Aorta (tissue), 5 donors: ENCODE data around the gene C5orf46. TPM values are rescaled to one million over a fixed set of nuclear protein-coding genes. Genes with fewer than 3 reads are reported as not detected.

Experiments
- ATAC-seq: fragments of 200-7000 bp; cut with Tn5 transposase; one replicate; pipeline ENCODE4 v1.9.1; 2022; ENCODE audit warnings: moderate library complexity; ENCODE audit not compliant: low FRiP score
- DNase-seq, 2 donors: peaks; one replicate each; pipeline ENCODE4 v3.0.0-alpha.2; 2020
- H3K27ac ChIP-seq, 2 donors: one replicate each; pipeline ENCODE4 v1.5.1; 2013; ENCODE audit warnings: low read length in 2 of 2, mild to moderate bottlenecking in 2 of 2, moderate library complexity in 2 of 2, control low read depth in 1 of 2, inconsistent platforms in 1 of 2, low read depth in 1 of 2
- H3K27me3 ChIP-seq, 2 donors: one replicate each; pipeline ENCODE4 v1.6.1; 2013; ENCODE audit warnings: control low read depth in 1 of 2, low read length in 1 of 2, mild to moderate bottlenecking in 1 of 2, moderate library complexity in 1 of 2; ENCODE audit not compliant: insufficient read depth in 2 of 2, control insufficient read depth in 1 of 2
- H3K36me3 ChIP-seq, 2 donors: one replicate each; pipeline ENCODE4 v1.6.1; 2013; ENCODE audit warnings: control low read depth in 1 of 2, low read length in 1 of 2, mild to moderate bottlenecking in 1 of 2; ENCODE audit not compliant: insufficient read depth in 2 of 2, control insufficient read depth in 1 of 2
- H3K4me1 ChIP-seq, 2 donors: one replicate each; pipeline ENCODE4 v1.6.1; 2013; ENCODE audit warnings: low read length in 2 of 2, control low read depth in 1 of 2, mild to moderate bottlenecking in 1 of 2, moderate library complexity in 1 of 2; ENCODE audit not compliant: insufficient read depth in 2 of 2, control insufficient read depth in 1 of 2
- H3K4me3 ChIP-seq, 2 donors: one replicate each; pipeline ENCODE4 v1.5.1; 2013; ENCODE audit warnings: low read length in 2 of 2, control low read depth in 1 of 2, mild to moderate bottlenecking in 1 of 2
- H3K9me3 ChIP-seq: one replicate; pipeline ENCODE4 v1.6.1; 2013; ENCODE audit warnings: mild to moderate bottlenecking, low read length; ENCODE audit not compliant: control insufficient read depth
- WGBS, 2 donors: extraction: QIAGEN DNeasy Blood & Tissue Kit; methylation state at CpG; one replicate each; pipeline ENCODE4 v1.1.7; 2013; 5-methylcytosine and 5-hydroxymethylcytosine counted together
- intact Hi-C, 2 donors: fragments of 100-400 bp; cut with DNase I; formaldehyde crosslinking; loops; one replicate each; pipeline versions ENCODE4 v1.14.2 to v1.15.0; 2022
- polyA plus RNA-seq, 2 donors: library from polyadenylated mRNA; stranded (reverse); fragments of 200-250 nt; gene quantifications; one replicate each; pipeline ENCODE4 v1.2.3, GENCODE V29; 2013
- total RNA-seq, 2 donors: library from RNA; stranded (reverse); fragmentation: NEBNext Ultra II Directional; extraction: Animal tissue kit (Norgen Biotek cat#: 25700); gene quantifications; one replicate each; pipeline ENCODE4 v1.2.1, GENCODE V29; 2021
- donor health status: healthy with polysubstance abuse.
- donor health status: Bipolar disorder and iron deficiency.
- donor health status: DM: no; HTN: no; CAD: no.
- donor health status: DM: no; HTN: no; CAD: no.
- donor health status: DM: yes; HTN: yes; CAD: no.

The C5orf46 gene
- total and polyA plus RNA-seq, 4 donors: 23.1 to 118 (median 44.5) TPM

DNA sequence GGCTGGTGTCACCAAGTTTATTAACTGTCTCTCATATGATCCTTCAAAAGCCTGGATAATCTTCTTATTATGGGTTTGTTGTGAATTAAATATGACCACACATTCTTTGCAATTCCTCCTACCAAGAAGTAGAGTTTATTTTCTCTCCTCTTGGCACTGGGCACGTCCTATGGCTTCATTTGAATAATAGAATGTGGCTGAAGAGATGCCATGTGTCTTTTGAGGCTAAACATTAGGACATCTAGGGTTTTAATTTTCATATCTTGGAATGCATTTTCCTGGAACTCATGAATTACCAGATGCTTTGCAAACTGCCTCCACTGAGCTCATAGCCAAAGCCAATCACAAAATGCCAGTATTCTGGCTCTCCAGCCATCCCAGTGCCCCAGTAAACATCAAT is 47.8 kb downstream of the C5orf46 start:
- H3K4me1 ChIP-seq: no peaks in the 10 kb centered on the region
- H3K9me3 ChIP-seq: no peaks in the 10 kb centered on the region
- no peaks in the 10 kb centered on the region for H3K36me3 ChIP-seq
- ATAC-seq (no peak), DNase-seq (no peak)
- no peaks in the 10 kb centered on the region for H3K27me3 ChIP-seq
- H3K4me3 ChIP-seq: no peak overlapping the region
- H3K27ac ChIP-seq: no peak overlapping the region
- intact Hi-C loops: loop anchor here (5.0 to 10.0 kb wide), 2 partner anchors 256 to 264 kb away; no protein-coding TSS in a partner anchor
- WGBS, 2 donors: 15 to 29% methylated on average over 1 of the region's 1 CpG

DNA sequence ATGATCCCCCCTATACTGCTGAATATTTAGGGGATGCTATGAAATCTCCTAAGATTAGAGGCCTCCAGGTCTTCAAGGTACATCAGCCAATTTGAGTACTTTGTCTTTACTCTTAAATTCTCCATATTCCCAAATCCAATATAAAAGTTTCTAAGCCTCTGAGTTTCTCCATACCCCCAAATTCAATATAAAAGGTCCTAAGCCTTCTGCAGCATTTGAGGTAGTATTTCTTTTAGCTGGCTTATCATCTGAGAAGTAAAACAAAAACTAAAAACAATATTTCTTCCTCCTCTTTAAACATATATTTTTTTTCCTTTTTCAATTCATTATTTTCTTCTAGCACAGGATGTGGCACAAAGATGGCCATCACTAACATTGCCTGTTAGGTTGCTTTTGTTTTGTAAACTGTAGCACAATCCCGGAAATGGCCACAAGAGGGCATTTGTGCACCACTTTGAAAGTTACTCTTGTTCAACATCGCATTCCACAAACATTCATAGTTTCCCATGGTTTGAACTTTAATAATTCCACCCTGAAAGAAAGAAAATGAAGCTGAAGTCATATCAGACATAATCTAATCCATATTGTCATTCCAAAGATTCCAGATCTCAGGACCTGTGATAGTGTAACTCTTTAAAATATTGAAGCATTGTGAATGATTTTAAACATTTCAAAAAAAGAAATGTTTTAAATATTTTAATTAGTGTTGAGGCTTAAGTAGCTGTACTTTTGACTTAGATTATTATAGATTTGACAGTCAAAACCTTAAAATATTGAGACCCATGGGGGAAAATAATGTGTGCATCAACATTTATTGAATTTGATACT is 48.8 kb downstream of the C5orf46 start:
- 0 to 2% methylated on average over 2 of the region's 2 CpGs for WGBS, 2 donors

DNA sequence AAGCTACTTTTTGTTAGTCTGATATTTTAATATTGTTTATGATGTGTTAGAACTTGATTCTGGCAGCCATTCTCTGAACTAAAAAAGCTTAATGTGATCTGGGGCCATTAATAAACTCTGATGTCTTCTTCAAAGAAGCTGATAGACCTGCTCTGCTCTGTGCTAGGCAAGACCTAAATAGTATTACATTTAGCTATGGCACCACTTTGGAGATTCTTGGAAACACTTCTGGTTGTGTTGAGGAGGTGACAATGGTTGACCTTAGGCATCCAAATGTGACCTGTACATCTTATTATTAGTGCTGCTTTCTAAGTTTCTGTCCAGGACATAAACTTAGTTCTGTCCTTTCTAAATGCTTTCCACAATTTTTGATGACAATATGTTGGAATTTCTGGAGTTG is 49.5 kb downstream of the C5orf46 start:
- ATAC-seq: no peak
- no peaks in the 10 kb centered on the region for H3K27me3 ChIP-seq
- H3K4me3 ChIP-seq: no peak overlapping the region
- H3K4me1 ChIP-seq: no peaks in the 10 kb centered on the region
- no peak overlapping the region for H3K27ac ChIP-seq
- no peak for DNase-seq
- no peaks in the 10 kb centered on the region for H3K9me3 ChIP-seq
- intact Hi-C loops: loop anchor here (2.0 to 10.0 kb wide), 3 partner anchors 78 to 266 kb away; no protein-coding TSS in a partner anchor
- H3K36me3 ChIP-seq: no peaks in the 10 kb centered on the region

More for the DNA sequence above, 48.8 kb downstream of the C5orf46 start:
- Histone ChIP-seq H3K4me3 (no peak overlapping the region), H3K27ac (no peak overlapping the region), H3K27me3 (no peaks in the 10 kb centered on the region), H3K36me3 (no peaks in the 10 kb centered on the region), H3K4me1 (no peaks in the 10 kb centered on the region), H3K9me3 (no peaks in the 10 kb centered on the region)
- intact Hi-C loops: loop anchor here (2.0 to 10.0 kb wide), 3 partner anchors 77 to 265 kb away; no protein-coding TSS in a partner anchor
- DNase-seq: peak in 1 of 2 donors; percentile 60
- peak; percentile 75 for ATAC-seq

DNA sequence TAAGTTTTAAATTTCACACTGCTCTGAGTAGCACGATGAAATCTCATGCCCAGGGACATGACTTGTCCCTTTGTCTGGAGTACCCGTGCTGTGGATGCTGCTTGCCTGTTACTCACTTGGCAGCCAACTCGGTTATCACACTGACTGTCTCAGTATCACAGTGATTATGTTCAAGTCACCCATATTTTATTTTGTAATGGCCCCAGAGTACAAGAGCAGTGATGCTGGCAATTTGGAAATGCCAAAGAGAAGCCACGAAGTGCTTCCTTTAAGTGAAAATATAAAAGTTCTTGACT is 50.6 kb downstream of the C5orf46 start:
- DNase-seq: no peak
- H3K27ac ChIP-seq: no peak overlapping the region
- H3K36me3 ChIP-seq: no peaks in the 10 kb centered on the region
- WGBS, 2 donors: 53 to 58% methylated on average over 4 of the region's 4 CpGs
- no peaks in the 10 kb centered on the region for H3K9me3 ChIP-seq
- H3K4me3 ChIP-seq: no peak overlapping the region
- no peaks in the 10 kb centered on the region for H3K27me3 ChIP-seq
- no peaks in the 10 kb centered on the region for H3K4me1 ChIP-seq
- intact Hi-C loops: loop anchor here (2.0 to 10.0 kb wide), 3 partner anchors 79 to 267 kb away; no protein-coding TSS in a partner anchor
- ATAC-seq: no peak

DNA sequence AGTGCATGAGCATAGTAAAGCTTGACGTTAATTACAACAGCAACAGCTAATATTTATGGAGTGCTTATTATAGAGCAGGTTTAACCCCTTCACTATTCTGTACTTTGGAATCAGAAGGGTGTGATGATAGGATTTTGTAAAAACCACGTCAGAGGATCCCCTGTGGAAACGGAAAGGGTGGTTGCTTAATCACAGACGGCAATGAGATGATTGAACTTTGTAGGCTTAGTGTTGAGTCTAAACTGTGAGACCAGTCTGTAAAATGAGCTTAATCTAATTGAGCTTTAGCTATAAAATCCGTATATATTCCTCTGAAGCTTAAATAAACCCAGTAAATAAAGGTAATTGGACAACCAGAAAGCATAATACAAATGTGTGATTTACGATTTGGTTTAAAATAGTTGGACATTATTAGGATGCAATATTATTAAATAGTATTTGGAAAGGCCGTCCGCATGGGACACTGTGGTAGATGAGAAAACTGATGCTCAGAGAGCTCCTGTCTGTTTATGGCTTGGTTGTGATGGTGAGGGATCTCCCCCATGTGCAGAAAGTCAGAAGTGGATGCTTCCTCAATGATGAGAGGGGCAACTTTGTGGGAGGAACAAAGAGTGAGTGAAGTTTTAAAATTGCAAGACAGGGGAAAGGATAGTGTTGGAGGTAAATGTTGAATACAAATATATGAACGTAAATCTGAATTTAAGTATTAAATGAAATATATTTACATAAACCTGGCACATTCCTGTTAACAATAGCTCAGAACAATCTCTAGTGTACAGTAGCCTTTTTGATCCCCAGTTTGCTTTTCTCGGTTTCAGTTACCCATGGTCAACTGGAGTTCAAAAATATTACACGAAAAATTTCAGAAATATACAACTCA is 51.2 kb downstream of the C5orf46 start:
- ATAC-seq: no peak
- 83% methylated on average over 11 of the region's 11 CpGs for WGBS, 2 donors
- H3K4me3 ChIP-seq: no peak overlapping the region
- H3K9me3 ChIP-seq: no peaks in the 10 kb centered on the region
- H3K27ac ChIP-seq: no peak overlapping the region
- no peaks in the 10 kb centered on the region for H3K27me3 ChIP-seq
- DNase-seq: no peak
- no peaks in the 10 kb centered on the region for H3K36me3 ChIP-seq
- intact Hi-C loops: loop anchor here (5.0 to 10.0 kb wide), 2 partner anchors 260 to 267 kb away; no protein-coding TSS in a partner anchor
- H3K4me1 ChIP-seq: no peaks in the 10 kb centered on the region

DNA sequence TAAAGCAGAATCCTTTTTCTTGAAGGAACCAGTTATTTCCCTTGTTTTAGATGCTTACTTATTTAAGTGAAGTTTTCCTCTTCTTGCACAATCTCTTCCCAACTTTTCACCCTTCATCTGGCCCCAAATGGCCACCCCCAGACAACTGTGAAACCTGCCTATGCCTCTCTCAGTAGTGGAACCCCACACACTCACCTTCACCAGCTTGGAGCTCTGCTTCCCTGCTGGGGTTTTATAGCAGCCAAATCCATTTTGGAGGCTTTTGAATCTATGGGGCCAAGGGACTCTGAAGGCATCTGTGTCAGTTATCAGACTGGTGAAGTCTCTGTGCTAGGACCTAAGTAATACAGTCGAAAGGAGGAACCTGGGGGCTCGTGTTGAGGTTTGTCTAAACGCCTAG is 52.0 kb downstream of the C5orf46 start:
- Histone ChIP-seq H3K9me3 (no peaks in the 10 kb centered on the region), H3K36me3 (no peaks in the 10 kb centered on the region), H3K27ac (no peak overlapping the region), H3K4me1 (no peaks in the 10 kb centered on the region), H3K4me3 (no peak overlapping the region), H3K27me3 (no peaks in the 10 kb centered on the region)
- intact Hi-C loops: loop anchor here in 1 of 2 donors (10.0 kb wide), 1 partner anchor 260 kb away; no protein-coding TSS in a partner anchor
- no peak for ATAC-seq
- no peak for DNase-seq
- 83 to 89% methylated on average over 3 of the region's 3 CpGs for WGBS, 2 donors

DNA sequence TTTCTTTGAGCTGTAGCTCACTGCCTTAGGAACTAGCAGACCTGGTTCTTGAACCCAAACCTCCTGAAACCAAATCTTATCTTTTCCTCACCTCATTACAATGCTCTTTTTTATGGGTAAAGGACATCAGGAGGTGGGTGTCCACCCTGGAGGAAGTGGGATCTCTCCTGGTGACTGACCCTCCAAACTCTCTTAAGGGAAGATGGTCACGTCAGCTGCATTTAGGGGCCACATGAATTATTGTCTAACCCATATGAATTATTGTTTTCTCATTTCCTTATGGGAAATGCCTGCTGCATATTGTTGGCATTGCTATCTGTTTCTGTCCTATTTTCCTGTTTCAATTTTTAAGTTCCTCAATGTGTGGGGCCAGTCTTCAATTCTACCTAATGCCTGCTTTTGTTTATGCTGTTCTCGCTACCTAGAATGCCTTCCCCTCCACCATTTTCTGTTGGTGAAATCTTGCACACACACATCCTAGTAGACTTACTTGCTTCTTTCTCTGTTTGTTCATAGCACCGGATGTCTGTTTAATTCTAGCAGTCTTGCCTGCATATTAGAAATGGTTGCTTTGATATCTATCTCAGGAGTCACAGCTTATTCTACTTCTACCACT is 52.9 kb downstream of the C5orf46 start:
- H3K27me3 ChIP-seq: no peaks in the 10 kb centered on the region
- H3K4me1 ChIP-seq: no peaks in the 10 kb centered on the region
- intact Hi-C loops: loop anchor here in 1 of 2 donors (10.0 kb wide), 1 partner anchor 261 kb away; no protein-coding TSS in a partner anchor
- H3K36me3 ChIP-seq: no peaks in the 10 kb centered on the region
- no peaks in the 10 kb centered on the region for H3K9me3 ChIP-seq
- no peak for ATAC-seq
- no peak overlapping the region for H3K27ac ChIP-seq
- 80 to 86% methylated on average over 3 of the region's 3 CpGs for WGBS, 2 donors
- H3K4me3 ChIP-seq: no peak overlapping the region
- DNase-seq: no peak

DNA sequence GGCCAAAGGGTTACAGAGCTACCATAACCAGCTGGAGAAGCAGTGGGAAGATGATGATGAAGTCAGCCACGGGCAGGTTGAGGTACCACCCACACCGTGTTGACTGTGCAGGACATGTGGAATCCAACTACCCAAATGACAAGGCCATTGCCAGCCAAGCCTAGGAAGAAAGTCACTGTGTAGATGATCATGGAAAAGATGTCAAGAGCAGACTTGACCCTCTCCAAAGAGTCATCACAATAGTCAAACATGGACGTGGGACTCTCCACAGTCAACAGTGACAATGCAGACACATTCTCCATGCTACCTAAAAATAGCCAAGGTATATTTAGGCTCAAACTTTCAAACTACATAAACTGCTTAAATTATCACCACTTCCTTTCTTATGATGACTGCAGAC is 54.0 kb downstream of the C5orf46 start:
- Histone ChIP-seq H3K4me3 (no peak overlapping the region), H3K27me3 (no peaks in the 10 kb centered on the region), H3K9me3 (no peaks in the 10 kb centered on the region), H3K36me3 (no peaks in the 10 kb centered on the region), H3K27ac (no peak overlapping the region), H3K4me1 (no peaks in the 10 kb centered on the region)
- 52 to 68% methylated on average over 3 of the region's 3 CpGs for WGBS, 2 donors
- intact Hi-C loops: loop anchor here in 1 of 2 donors (10.0 kb wide), 1 partner anchor 262 kb away; no protein-coding TSS in a partner anchor
- no peak for ATAC-seq
- no peak for DNase-seq
